GM19043 (cell line): ENCODE measurements around the gene RBPJL.
"Not testable (repeated sequence)": the region's sequence is repeated elsewhere in the genome, so short reads cannot be mapped to it uniquely, and the experiment has no call there.

ENCODE experiments used
- ATAC-seq: cut with Tn5 transposase; IDR thresholded peaks from one replicate; pipeline ENCODE4 v1.9.1; 2021; ENCODE audit warnings: low read depth; ENCODE audit not compliant: unreplicated experiment

RBPJL gene

DNA sequence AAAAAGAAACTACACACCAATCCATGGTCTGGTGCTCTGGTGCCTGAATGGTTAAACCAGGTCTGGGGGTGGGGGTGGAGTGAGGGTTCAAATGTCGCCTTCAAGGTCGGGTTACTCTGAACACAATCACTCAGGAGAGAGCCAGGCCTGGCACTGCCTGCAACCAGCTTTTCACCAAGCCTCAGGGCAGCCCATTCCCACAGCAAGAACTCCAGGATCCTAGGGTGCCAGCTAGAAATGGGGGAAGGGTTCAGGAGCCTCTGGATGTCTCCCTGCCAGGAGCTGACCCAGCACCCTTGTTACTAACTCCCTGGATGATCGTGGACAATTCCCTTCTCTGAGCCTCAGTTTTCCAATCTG, 34.9 kb downstream of the RBPJL start:
- no peak for ATAC-seq

DNA sequence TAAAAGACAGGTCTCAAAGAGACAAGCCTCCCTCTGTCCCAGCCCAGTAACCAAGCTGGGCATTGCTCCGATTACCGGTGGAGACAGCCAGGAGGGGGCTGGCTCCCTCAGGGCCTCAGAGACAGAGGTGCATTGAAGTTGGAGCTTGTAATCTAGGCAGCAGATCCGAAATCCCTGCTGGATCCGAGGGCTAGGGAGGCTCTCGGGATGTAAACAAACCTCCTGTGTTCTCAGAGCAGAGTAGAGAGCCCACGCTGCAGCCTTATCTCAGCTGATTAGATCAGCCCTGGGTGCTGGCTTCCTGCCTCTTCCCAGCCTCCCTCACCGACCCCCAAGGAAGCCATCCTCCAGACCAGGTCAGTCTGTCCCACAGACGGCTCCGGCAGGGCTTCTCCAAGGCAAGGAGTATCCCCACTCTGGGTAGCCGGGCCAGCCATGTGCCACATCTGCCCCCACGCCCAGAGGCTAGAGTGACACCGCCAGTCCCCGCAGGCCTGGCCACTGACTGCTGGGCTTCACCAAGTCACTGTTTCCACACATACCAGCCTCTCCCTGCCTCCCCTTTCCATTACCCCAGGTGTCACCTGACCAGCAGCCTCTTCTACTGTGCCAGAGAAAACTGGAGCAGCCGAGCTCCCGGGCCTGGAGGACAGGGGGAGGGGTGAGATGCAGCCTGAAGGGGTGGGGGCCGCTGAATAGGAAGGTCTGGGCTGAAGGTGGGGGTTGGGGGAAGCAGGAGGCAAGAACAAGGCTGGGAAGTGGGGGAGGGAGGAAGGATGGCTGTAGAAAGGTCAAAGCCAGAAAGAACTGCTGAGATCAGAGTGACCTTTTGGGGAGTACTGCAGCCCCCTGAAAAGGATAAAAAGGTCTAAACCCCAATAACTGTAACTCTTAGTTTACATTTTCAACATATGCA, 35.6 kb downstream of the RBPJL start:
- ATAC-seq, result no peak

DNA sequence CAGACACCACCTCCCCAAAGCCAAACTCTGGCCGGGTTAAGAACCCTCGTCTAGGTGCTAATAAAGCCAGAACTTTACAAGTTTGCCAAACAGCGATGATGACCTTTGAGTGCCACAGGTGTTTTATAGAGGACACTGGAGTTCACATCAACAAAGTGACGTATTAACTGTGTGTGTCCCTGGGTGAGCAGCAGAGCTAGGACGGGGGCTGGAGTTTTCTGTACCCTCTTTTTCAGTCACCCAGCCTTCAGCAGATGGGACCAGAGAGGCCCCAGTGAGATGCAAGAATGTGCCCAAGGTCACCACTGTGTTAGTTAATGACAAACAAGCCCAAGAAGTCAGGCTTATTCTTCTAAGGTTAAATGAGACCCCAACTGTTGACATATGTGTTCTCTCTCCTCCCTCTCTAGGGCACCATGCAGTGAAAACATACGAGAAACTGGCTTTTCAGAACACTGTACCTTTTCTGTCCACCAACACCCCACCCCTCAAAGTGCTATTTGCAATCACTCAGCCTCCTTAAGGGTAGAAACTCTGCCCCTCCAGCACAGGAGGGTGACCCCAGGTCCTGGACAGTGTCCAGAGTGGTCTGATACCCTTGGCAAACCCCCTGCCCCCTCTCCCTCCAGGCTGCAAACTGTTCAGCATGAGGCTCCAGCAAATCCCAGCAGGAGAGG, 36.4 kb downstream of the RBPJL start:
- no peak for ATAC-seq

DNA sequence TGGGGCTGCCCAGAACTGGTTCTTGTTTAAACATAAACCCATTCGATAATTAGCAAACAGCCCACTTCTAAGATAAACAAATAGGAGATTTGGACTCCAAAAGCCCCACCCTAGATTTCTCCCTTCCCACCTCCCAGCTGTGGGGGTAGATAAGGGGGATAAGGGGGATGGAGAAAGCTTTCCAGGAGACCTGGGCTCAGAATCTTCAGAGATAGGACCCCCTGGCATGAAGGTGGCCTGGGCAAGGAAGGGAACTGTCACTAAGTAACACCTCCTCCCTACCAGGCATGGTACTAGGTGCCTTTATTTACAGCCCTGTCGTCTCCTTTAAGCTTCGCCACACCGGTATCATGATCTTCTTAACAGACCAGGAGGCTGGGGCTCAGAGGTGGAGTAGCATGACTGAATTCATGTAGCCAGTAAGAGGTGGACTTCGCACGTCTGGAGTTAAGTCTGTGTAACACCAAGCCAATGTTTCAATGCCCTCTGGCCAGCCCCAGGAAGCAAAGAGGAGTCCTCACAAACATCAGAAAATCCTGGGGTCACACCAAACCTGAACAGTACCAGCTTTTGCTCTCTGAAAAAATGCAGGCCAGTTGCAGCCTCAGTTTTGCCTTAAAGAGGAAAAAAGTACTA, 37.0 kb downstream of the RBPJL start:
- ATAC-seq, result no peak

DNA sequence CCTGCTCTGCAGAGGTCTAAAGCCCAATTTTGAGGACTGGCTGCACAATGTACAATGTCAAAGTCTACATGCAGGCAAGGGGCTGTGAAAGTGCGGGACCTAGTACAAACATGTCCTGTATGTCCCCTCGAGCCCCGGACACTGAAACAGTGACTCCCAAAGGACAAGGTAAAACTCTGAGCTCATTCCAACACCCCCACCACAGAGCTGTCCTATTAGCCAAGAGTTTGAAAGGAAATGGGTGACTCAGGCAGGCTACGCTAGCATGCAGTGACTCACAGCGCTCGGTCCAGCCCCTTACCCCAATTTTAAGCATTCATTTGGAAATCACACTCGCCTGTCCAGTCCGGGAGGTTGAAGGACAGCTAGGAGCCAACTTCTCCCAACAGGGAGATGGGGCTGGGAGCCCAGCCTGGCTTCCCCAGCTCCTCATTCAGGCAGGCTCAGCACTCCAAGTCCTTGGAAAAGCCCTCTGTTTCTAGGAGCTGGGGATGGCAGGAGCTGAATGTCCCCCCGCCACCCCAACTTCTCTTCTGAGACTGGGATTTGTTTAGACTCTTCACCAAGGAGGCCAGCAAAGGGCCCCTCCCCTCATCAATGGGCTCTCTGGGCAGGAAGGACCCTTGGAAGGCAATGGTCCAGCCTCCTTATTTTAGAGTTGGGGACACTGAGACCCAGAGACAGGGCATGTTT, 37.7 kb downstream of the RBPJL start:
- ATAC-seq, result no peak

DNA sequence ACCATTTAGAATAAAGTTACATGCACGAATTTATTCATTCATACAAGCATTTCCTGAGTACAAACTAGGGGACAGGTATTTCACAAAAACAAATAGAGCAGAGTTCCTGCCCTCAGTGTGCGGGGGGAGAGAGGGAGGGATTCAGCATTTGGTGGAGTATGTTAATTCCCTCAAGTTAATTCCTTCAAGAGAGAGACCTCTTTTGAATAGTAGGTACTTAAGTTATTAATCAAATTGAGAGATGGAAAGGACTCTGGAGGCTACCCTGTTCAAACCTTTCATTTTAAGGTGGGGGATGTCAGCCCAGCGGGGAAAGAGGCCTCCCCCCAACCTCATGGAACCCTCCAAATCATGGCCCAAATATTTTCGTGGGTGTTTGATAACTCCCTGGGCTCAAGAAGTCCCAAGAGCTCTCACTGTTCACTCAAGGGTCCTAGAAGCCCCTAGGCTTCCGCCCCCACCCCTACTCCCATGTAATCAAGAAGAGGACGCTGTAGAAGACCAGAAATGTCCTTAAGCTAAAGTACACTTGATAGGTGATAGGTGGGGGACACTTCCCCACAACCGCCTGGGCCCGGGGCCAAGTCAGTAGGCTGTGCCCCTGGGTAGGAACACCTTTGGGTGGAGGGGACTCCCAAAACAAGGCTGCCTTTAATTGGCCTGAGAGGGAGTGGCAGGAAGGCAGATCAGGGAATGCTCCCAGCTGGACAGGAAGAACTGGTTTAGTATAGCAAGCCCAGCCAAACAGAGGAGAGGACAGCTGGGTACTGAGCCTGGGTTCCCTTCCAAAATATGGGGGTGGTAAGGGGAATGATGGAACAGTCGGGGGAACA, 38.7 kb downstream of the RBPJL start:
- ATAC-seq, result no peak

DNA sequence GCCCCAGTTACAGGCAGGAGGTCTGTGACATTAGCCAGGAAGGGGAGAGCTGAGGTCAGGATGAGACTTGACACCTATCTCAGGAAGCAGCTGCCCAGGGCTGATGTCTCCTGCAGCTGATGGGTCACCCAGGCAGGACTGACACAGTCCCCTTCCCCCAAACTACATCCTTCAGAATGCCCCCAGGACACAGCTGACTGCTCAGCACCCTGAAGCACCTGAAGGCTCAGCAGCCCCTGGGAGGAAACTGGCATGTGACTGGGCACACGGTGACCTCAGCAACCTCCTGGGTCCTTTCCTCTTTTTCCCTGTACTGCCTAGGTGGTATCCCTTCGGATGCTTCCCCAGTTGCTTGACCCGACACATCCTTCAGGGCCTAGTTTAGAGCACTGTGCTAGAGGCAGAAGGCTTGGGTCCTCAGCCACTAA, 39.7 kb downstream of the RBPJL start:
- ATAC-seq, result no peak

DNA sequence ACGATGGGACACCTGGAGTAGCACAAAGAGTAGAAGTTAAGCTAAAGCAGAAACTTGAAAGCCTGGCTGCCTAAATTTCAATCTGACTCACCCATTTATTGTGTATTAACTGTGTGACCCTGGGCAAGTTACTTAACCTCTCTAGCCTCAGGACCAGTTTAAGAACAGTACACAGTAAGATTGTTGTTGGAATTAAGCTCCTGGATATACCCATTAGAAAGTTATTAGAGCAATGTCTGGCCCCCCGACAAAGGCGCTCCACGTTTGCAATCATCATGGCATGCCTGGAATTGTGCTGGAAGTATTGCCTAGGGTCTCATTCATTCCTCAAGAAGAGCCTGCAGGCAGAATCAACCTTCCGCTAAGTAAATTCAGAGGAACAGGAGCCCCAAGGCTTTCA, 40.2 kb downstream of the RBPJL start:
- no peak for ATAC-seq

DNA sequence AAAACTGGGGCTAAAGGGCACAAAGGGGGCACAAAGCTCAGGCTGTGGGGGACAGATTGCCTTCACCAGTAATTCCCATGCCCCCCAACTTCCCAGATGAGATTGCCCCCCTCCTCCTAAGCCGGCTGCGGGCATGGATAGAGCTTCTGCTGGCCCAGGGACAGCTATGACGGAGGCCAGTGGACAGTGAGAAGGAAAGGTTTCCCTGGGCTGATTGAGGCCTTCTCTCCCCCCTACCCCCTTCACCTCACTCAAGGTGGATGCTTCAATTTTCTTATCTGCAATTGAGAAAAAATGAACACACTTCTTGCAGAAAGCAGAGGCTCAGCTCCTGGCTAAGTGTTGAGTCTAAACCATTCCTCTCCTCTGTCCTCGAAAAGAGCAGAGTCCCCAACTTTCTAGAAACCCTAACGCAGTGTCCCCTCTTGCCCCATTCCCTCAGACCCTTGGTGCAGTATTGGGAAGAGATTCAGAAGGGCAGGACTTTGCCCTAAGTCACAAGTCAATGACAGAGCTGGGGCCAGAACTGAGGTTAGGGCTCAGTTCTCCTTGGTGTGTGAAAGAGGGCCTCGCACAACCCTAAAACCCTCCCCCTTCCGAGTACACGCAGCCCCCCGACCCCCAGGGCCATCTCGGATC, 40.8 kb downstream of the RBPJL start:
- ATAC-seq, result no peak

DNA sequence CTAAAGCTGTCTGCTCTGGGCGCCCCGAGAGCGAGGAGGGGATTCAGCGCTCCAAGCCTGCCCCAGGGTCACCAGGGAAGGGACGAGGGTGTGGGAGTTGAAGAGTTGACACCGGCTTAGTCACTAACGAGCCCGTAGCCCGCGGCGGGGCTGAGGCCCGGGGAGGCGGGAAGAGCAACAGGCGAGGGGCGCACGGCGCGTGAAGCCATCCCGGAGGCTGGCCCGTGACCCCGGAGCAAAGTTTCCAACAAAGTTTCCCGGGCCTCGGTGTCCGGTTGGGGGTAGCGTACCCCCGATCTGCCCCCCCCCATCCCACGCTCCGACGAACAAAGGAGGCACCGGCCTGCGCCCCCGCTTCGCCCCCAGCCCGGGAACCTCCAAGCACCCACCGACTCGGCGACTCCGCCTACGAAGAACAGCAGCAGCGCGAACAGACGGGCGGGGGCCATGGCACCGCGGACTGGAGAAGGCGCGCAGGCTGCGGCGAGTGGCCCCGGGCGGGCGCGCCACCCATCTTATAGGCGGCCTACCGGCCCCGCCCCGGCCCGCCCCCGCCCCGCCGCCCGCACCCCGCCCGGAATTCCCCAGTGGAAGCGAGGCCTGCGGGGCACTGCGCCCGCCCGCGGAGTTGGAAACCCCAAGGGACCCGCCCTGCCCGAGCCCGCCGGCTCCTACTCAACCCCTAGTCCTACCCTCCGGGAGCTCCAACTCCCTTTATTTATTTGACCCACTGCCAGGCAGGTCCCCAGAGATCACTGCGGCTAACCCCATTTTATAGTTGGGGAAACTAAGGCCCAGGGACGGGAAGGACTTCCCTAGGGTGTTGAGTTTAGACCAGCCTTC, 41.5 kb downstream of the RBPJL start, which contains the start of gene SDC4:
TSS of gene SDC4 (minus strand) at position 489 of the 843 bp plus-strand sequence. CDS start at position 449, 40 bp downstream.
- no peak for ATAC-seq

DNA sequence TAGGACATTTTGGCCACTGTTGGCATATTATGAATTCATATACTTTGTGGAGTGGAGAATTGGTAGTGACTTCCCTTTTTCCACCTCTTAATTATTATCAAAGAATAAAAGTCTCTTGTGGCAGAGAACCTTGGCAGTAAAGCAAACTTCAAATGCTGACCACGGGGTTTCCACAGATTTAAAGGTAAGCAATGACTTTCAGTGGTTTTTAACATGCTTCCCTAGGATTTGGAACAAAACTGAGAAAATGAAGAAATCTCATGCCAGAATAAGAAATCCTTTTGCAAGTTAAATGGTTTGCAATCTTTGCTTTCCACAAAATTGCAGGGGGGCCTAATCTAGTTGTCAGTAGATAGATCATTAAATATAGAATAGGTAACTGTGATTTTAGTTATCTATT, 43.6 kb downstream of the RBPJL start:
- ATAC-seq, result no peak

DNA sequence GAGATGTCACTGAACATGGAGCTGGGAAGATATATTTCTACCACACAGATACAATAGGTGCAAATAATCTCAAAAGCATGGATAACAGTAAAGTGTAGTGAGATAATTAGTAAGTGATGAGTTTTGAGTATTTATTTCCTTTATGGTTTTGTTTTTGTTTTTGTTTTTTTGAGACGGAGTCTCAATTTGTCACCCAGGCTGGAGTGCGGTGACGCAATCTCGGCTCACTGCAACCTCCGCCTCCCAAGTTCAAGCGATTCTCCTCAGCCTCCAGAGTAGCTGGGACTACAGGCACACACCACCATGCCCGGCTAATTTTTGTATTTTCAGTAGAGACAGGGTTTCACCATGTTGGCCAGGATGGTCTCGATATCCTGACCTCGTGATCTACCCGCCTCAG, 44.2 kb downstream of the RBPJL start:
- ATAC-seq, result not testable (repeated sequence)

DNA sequence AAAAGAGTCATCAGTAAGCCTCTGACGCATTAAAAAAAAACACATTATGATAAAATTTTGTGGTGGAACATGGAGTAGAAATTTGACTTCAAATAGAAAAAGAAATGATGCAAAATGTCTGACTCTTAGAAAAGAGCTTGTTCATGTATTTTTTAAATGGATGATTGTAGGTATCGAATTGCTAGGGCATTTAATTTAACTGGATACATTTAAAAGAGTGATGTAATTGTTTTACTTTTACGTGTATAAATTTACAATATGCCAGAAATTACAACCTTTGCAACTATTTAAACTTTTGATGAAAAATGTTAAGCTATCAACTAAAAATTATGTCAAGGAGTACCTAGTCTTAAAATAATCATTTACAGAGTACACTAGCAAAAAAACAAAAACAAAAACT, 46.1 kb downstream of the RBPJL start:
- ATAC-seq, result no peak

DNA sequence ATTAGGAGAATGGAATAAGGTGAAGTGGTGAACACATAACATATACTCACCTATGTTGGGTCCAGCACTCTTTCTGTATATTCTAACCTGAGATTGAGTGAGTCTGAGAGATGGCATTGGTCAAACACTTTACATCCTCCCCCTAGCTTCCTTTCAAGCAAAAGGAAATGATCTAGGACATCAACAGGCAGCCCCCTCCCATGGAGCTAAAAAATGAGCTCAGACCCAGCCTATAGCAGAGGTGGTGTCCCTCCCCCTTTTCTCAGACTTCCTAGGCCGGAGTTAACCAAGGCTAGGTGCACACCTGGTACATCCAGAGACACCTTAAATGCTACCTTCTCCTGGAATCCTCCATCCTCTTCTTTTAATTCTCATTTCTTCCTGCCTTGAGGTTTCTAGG, 47.1 kb downstream of the RBPJL start:
- ATAC-seq, result no peak

DNA sequence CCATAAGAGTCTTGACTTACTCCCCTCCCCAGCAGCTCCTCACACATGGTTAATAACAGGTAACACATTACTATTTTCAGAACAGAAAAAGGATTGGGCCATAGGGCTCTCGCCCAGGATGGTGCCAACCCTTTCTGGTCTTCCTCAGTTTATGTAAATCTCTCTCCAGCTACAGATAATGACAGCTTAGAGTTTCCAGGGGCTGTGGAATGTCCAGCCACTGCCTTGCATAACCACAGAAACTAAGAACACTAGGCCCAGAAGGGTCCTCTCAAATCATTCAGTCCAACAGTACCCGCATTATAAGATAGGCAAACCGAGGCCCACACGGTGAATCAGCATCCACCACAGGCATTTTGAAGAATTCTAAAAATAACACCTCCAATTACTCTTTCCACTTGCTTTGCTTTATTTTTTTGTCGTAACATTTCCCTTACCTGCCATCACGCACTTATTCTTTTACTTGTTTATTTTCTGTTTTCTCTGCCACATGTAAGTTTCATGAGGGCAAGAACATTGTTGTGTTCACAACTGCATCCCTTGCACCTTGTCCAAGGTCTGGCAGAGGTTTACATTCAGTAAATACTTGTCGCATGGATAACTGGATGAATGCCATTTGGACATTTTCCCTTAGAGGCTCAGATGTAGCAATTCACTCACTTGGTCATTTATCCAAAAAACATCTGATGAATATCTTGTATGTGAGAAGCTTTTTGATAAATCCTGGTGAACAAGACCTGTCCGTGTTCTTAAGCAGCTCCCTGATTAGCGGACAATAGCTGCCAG, 48.0 kb downstream of the RBPJL start:
- ATAC-seq, result no peak

DNA sequence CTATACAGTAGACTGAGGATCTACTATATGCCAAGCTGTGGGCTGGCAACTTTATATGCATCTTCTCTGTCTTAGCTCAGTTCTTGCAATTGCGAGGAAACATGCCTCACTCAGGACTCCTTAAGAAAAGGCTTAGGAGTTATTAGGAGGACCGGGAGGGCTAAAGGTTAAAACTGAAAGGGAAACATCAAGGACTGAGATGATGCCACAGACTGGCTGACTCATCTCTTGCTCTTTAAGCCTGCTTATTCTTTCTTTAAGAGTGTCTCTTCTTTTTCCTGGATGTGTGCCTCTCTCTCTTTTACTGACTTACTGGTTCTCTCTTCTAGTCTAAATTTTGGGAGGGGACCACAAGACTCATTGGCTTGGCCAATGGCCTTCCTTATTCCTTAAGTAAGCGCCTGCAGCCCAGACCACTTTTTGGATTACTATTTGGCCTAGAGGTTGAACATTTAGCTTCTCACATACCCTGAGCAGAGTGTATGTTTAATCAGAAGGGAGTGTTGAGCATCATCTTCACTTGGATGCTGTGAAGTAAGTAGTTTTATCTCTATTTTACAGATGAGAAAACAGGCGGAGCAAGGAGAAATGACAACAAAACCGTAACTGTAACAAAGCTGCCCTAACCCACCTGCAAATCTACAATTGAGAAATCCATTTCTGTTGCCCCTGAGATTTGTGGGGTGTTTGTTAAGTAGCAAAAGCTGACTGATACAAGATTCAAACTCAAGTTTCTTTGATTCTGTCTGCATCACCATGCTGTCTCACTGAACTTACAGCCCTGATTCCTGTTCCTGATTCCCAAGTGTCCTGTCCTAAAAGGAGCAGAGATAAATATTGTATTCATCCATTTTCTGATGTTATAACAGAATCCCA, 48.8 kb downstream of the RBPJL start:
- ATAC-seq, result no peak
